T-helper 9 cell (primary cell): ENCODE data around the gene ZBTB22.

ENCODE experiments used
- DNase-seq: peaks from one replicate; pipeline ENCODE4 v3.0.0-alpha.2; 2020

The ZBTB22 gene

DNA sequence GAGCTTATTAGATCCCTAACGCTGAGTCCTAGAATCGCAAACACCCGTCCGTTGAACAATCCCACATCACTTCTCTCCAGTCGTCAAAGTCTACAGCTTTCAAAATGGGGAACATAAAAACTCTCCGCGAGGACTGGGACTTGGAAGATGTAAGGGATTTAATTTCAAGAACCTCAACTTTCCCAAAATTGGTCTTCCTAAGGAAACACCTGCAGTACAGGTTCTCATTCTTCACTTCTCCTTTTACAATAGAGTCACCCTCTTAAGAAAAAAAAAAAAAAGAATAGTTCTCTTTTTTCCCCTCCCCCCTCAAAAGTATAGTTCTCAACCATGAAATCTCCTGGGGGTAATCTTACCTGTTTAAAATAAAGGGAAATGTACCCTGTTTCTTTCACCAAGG, 6.6 kb upstream of the ZBTB22 start:
- no peak for DNase-seq

DNA sequence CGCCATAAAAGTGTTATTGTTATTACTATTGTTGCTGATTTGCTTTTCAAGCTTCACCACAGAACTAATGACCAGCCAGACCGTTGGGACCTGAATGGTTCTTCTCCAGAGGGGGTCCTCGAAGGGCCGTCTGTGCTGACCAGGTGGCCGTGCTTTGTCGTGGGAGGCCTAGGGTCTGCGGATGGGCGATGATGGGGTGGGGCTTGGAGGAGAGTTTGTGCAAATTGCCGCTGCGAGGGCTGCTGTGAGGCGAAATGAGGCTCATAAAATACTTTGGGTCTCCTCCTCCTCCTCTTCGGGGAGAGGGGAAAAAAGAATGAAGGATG, 6.0 kb upstream of the ZBTB22 start:
- no peak for DNase-seq

DNA sequence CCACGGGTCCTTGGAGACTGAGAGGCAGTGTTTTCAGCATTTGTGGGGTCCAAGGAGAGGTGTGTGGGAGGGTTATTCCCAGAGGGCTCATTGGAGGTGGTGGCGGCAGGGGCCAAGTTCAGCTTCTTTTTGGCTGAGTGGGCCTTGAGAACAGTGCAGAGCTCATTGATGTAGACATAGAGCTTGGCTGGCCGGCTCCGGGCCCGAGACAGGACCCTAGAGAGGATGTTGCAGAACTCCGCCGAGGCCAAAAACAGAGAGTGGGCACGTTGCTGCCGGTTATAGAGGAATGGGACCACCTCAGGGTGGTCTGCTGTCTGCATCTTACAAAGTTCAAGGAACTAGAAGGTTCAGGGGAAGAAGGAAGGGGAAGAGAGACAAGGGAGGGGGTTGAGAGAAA, 3.7 kb upstream of the ZBTB22 start:
- no peak for DNase-seq

GRCh38 chr6:33320315-33321181, 3.0 kb upstream of the ZBTB22 start:
- no peak for DNase-seq

DNA sequence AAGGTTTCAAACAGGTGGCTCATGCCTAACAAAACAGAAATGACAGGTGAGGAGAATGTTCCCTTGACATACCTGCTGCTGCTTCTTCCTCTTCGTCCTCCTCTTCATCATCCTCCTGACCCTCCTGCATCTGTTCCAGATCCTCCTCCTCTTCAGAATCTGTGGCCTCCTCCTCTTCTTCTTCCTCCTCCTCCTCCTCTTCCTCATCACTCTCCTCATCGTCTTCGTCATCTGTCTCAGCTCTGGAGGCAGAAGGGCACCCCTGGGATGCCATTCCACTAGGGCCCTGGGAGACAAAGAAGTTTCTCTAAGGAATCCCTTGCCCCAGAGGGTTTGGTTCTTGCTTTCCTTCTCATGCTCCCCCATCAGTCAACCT, 2.4 kb upstream of the ZBTB22 start:
- DNase-seq, result no peak

DNA sequence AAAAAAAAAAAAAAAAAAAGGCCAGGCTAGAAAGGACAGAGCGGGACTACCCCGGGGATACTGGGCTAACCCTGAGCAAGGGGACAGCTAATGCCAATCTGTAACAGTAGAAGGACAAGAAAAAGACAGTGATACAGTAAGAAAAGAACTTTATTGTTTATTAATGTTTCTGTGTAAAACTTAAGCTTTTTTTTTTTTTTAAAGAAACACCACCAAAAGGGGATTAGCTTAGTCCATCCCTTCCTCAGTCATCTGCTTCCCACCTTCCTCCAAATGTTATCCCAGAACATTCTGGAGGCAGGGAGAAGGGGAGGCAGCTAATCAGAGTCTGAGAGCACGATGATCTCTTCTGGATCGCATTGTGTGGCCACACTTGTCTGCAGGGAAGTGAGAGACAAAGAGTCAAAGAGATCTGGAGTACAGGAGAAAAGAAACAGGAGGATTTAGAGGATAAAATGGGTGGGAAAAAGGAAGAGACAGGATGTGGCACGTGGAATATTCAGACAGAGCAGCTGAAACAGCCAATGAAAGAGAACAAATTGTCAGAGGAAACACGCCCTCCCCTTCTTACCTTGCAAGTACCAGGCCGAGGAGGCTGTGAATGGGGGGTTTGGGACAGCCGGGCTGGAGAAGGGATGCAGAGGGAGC, 1.0 kb upstream of the ZBTB22 start:
- DNase-seq, result no peak

GRCh38 chr6:33317419-33317668, 200 bp downstream of the ZBTB22 start:
- DNase-seq, result no peak

- no peak for DNase-seq
These were observed 733 bp downstream of the ZBTB22 start for GRCh38 chr6:33316603-33317418.

- no peak for DNase-seq
These were observed 1.5 kb downstream of the ZBTB22 start for GRCh38 chr6:33315793-33316602.

- DNase-seq, result no peak
These were observed 2.4 kb downstream of the ZBTB22 start for GRCh38 chr6:33314943-33315792.

GRCh38 chr6:33314515-33314942, 3.0 kb downstream of the ZBTB22 start:
- DNase-seq, result peak; percentile 68

DNA sequence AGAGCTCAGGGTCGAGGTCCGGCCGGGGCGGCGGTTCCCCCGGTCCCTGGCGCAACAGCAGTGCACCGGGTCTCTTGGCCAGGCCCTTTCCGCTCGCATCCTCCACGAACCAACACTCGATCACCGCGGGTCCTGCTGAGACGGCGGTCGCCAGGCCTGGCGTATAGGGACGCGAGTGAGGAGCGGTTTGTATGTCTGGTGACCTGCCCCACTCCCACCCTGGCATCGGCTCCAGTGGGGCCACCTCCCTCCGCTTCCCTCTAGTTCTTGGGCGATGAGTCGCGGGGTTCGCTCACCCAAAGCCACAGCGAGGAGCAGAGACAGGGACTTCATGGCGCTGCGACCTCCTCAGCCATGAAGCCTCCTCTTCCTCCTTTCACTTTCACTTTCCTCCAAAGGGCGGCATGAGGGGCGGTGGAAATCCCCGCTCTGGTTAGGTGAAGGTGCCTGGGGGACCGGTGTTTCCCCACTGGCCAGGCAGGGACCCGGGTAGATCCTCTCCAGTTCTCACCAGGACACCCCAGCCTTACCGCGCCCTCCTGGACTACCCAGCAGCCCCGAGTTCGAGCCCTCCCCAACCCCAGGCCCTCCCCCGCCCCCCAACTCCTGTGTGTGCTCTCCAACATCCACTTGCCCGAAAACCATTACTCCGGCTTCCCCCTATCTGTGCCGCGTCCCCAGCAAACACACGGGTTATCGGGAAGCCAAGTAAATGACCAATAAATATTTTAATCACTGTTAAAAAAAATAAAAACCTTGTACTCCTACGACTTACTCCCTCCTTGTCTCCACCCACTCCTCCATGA, 3.6 kb downstream of the ZBTB22 start, which contains the start of gene TAPBP:
TAPBP (minus strand) TSS at position 370 of the 806 bp plus-strand sequence; CDS start at position 333, 37 bp downstream.
- peak; percentile 79 for DNase-seq

DNA sequence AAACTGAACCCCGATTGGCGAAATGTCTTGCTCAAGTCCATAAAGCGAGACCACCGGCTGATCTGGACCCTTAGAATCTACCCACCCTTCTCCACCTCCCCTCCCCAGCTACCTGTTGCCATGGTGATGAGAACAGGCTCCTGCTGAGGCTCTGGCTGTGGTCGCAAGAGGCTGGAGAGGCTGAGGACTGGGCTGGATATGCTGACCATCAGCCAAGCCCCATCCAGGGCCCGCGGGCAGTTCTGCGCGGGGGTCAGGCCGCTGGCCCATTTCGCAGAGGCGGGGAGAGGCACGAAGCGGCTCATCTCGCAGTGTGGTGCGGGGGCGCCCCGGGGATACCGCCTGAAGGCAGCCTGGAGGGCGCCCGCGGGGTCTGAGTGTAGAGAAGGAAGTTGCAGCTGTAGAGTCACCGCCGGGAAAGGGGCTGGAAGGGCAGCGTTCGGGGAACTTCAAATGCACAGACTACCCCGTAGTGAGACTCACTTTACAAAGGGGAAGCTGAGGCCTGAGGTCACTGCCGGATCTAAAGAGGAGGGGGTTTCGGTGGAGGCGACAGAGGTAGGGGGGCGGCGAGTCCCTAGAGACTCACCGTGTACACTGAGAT, 4.3 kb downstream of the ZBTB22 start:
- DNase-seq, result no peak

DNA sequence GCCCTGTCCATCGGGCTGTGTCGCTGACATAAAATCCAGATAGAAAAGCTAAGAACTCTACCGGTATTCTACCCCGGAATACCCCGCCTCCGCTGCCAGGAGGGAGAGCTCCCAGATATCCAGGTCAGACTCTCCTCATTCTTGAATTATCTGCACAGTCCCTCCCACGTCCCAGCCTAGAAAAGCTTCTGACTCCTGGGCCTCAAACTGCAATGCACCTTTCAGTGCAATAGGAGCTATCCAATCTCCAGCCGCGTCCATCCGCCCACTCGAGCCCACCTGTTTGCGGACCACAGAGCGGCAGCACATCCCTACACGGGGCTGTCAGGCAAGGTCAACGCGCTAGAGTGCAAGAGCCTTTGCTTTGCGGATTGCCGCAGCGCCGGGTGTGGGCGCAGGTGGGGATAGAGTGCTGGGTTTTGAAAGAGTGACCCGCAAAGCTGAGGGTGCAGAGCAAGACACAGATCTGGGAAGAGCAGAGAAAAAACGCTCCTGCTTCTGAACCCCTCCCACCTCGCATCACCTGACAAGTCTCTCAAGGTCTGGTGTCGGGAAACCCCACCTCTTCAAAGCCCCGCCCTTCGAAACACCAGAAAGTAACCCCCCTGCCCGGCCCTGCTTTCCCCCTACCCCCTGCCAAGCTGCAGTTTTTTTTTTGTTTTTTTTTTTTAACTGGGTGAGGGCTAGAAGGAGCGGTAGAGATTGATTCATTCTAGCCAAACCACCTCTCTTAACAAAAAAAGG, 5.0 kb downstream of the ZBTB22 start:
- peak; percentile 80 for DNase-seq

GRCh38 chr6:33306356-33306755, 11.2 kb downstream of the ZBTB22 start:
- DNase-seq, result no peak

DNA sequence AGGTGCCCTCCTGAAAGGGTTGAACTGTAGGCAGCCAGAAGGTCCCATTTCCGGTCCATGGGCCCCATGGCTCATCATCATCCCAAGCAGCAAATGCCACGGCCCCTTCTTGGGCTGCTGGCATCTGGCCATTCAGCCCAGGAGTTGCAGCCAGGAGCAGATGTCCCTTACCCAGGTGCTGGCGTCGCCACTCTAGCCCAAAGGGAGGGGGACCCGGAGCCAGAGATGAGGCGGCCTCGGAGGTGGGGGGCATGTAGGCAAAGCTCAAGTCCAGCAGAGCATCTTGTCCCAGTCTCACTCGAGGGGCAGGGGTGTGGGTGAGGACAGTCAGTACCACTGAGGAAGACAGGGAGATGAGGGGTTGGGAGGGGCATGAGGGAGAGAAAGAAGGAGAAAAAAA, 12.5 kb downstream of the ZBTB22 start:
- no peak for DNase-seq

DNA sequence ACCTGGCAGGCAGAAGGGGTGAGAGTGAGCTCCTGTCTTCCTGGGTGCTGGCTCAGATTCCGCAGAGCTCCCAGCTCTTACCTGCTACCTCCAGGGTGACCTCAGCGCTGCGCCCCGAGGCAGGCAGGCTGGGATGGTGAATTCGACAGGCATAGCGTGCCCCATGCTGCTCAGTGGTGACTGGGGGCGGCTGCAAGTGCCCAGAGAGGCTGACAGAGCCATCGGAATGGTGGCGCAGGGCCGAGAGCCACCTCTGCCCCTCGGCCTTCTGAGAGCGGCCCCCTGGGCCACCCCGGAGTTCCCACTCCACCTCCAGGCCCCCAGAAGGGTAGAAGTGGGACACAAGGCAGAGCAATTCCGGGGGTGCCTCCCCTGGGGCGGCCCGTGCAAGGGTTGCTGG, 13.3 kb downstream of the ZBTB22 start:
- DNase-seq, result no peak

DNA sequence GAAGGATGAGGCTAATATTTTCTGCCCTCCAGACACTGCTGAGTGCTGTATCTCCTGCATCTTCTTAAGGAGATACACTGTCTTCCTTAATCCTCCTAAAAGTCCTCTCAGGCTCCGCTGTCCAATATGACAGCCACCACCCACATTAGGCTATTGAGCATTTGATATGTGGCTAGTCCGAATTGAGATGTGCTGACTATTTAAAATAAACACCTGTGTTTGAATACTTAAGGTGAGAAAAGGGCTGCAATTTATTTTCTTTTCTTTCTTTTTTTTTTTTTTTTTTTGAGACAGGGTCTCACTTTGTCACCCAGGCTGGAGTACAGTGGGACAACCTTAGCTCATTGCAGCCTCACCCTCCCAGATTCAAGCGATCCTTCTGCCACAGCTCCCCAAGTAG, 15.7 kb downstream of the ZBTB22 start:
- DNase-seq, result no peak

- peak; percentile 93 for DNase-seq
These were observed 18.2 kb downstream of the ZBTB22 start for GRCh38 chr6:33299237-33299944.
